GM20000 (cell line): ENCODE measurements around the gene B3GLCT.

Source experiments
- DNase-seq: peaks from one replicate; pipeline ENCODE4 v3.0.0; 2012; ENCODE audit warnings: low spot score
- TF ChIP-seq, protein P1 (sequence below): IDR thresholded peaks from 2 replicates; pipeline ENCODE4 v1.5.1; 2012; ENCODE audit warnings: mild to moderate bottlenecking, control low read depth; ENCODE audit errors: extremely low read depth, missing control alignments

The B3GLCT gene

DNA sequence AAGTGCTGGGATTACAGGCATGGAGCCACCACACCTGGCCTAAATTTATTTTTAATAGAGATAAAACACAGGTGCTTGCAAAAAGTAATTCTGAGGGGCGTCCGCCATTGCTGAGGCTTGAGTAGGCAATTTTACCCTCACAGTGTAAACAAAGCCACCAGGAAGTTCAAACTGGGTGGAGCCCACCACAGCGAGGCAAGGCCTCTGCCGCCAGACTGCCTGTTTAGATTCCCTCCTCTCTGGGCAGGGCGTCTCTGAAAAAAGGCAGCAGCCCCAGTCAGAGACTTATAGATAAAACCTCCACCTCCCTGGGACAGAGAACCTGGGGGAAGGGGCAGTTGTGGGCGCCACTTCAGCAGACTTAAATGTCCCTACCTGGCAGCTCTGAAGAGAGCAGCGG, 50.7 kb downstream of the B3GLCT start:
- no peak for DNase-seq
- TF ChIP-seq, protein P1, sequence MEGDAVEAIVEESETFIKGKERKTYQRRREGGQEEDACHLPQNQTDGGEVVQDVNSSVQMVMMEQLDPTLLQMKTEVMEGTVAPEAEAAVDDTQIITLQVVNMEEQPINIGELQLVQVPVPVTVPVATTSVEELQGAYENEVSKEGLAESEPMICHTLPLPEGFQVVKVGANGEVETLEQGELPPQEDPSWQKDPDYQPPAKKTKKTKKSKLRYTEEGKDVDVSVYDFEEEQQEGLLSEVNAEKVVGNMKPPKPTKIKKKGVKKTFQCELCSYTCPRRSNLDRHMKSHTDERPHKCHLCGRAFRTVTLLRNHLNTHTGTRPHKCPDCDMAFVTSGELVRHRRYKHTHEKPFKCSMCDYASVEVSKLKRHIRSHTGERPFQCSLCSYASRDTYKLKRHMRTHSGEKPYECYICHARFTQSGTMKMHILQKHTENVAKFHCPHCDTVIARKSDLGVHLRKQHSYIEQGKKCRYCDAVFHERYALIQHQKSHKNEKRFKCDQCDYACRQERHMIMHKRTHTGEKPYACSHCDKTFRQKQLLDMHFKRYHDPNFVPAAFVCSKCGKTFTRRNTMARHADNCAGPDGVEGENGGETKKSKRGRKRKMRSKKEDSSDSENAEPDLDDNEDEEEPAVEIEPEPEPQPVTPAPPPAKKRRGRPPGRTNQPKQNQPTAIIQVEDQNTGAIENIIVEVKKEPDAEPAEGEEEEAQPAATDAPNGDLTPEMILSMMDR: no peak

DNA sequence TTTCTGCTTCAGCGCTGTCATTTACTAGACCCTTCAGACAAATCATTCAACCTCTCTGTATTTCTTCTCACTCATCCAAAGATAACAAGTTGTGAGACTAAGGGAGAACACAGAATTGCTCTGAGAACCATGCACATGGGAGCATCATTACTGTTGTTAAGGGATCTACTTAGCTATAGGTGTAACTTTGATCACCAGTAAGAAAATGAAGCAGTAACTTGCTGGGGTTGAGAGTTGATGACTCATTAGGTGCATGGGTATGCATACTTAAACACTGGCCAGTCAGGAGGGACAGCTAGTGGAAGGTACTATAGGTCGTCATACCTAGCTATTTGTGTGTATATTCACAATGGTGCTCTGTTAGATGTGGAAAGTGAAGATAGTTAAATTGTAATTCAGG, 61.5 kb downstream of the B3GLCT start:
- TF ChIP-seq, protein P1: no peak
- DNase-seq: no peak

GRCh38 chr13:31263346-31263745, 63.6 kb downstream of the B3GLCT start:
- TF ChIP-seq, protein P1: no peak
- no peak for DNase-seq

DNA sequence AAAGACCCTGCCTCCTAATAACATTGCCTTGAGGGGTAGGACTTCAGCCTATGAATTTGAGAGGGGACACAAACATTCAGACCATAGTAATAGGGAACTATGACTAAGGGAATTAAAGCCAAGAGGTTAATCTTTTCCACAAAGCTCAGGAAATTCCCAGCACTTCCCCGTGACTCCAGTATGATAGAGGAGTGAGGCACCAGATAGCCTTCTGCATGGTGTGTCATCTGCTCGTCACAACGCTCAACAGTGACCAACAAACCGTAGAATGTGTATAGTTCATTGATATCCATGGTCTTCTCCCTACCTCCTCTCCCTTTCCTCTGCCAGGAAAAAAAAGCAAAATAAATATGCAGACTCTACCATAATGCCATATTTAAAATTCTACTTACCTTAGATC, 64.4 kb downstream of the B3GLCT start:
- TF ChIP-seq, protein P1: no peak
- no peak for DNase-seq

- no peak for DNase-seq
- TF ChIP-seq, protein P1: no peak
These were observed 67.5 kb downstream of the B3GLCT start for GRCh38 chr13:31267126-31267784.

GRCh38 chr13:31274390-31274789, 74.6 kb downstream of the B3GLCT start:
- DNase-seq: no peak
- TF ChIP-seq, protein P1: no peak

- DNase-seq: no peak
- TF ChIP-seq, protein P1: no peak
These were observed 76.6 kb downstream of the B3GLCT start for GRCh38 chr13:31276421-31276820.
